HEK293 (cell line): ENCODE data around the gene C17orf113.
A peak's percentile ranks its signal among the peaks of the same experiment; 100 is the strongest.

Experiments
- GLI2 ChIP-seq: fragments of 450-650 bp; formaldehyde crosslinking; IDR thresholded peaks from 2 replicates; pipeline ENCODE4; 2017; ENCODE audit warnings: missing biosample characterization, missing genetic modification characterization, low read depth, borderline replicate concordance
- GLIS1 ChIP-seq: fragments of 450-650 bp; formaldehyde crosslinking; IDR thresholded peaks from 2 replicates; pipeline ENCODE4 v1.5.1; 2016; ENCODE audit warnings: missing biosample characterization, missing genetic modification characterization
- KLF9 ChIP-seq: fragments of 450-650 bp; formaldehyde crosslinking; IDR thresholded peaks from 2 replicates; pipeline ENCODE4 v1.5.1; 2016; ENCODE audit warnings: missing biosample characterization, missing genetic modification characterization, low read depth
- MZF1 ChIP-seq: fragments of 450-650 bp; formaldehyde crosslinking; IDR thresholded peaks from 2 replicates; pipeline ENCODE4 v1.5.1; 2017; ENCODE audit warnings: missing biosample characterization, missing genetic modification characterization, borderline replicate concordance
- SETDB1 ChIP-seq: IDR thresholded peaks from one replicate; pipeline ENCODE4 v1.6.1; 2017; ENCODE audit warnings: mild to moderate bottlenecking, low read length, moderate library complexity, mixed read lengths; ENCODE audit not compliant: insufficient read length
- SP3 ChIP-seq: fragments of 450-650 bp; formaldehyde crosslinking; IDR thresholded peaks from 2 replicates; pipeline ENCODE4 v1.5.1; 2016; ENCODE audit warnings: missing biosample characterization, missing genetic modification characterization
- ZFHX2 ChIP-seq: fragments of 450-650 bp; formaldehyde crosslinking; conservative IDR thresholded peaks from 2 replicates; pipeline ENCODE4 v1.5.1; 2016; ENCODE audit warnings: missing biosample characterization, missing genetic modification characterization
- ZIC2 ChIP-seq: fragments of 450-650 bp; formaldehyde crosslinking; IDR thresholded peaks from 2 replicates; pipeline ENCODE4 v1.5.1; 2016; ENCODE audit warnings: missing biosample characterization, missing genetic modification characterization
- ZNF2 ChIP-seq: fragments of 450-650 bp; formaldehyde crosslinking; IDR thresholded peaks from 2 replicates; pipeline ENCODE4 v1.5.1; 2016; ENCODE audit warnings: missing biosample characterization, missing genetic modification characterization
- ZNF335 ChIP-seq: fragments of 450-650 bp; formaldehyde crosslinking; conservative IDR thresholded peaks from 2 replicates; pipeline ENCODE4 v1.5.1; 2016; ENCODE audit warnings: missing biosample characterization, missing genetic modification characterization
- ZNF37A ChIP-seq: fragments of 450-650 bp; IDR thresholded peaks from 2 replicates; pipeline ENCODE4 v1.5.1; 2018; ENCODE audit warnings: missing biosample characterization, missing genetic modification characterization
- ZNF423 ChIP-seq: fragments of 450-650 bp; formaldehyde crosslinking; IDR thresholded peaks from 2 replicates; pipeline ENCODE4 v1.5.1; 2016; ENCODE audit warnings: missing biosample characterization, missing genetic modification characterization
- ZNF433 ChIP-seq: fragments of 450-650 bp; formaldehyde crosslinking; IDR thresholded peaks from 2 replicates; pipeline ENCODE4 v1.5.1; 2016; ENCODE audit warnings: missing biosample characterization, missing genetic modification characterization, low read depth
- ZNF548 ChIP-seq: fragments of 450-650 bp; formaldehyde crosslinking; IDR thresholded peaks from 2 replicates; pipeline ENCODE4 v1.5.1; 2016; ENCODE audit warnings: missing biosample characterization, missing genetic modification characterization
- ZNF549 ChIP-seq: fragments of 450-650 bp; IDR thresholded peaks from 2 replicates; pipeline ENCODE4 v1.5.1; 2018; ENCODE audit warnings: missing biosample characterization, missing genetic modification characterization, mild to moderate bottlenecking, inconsistent platforms, moderate library complexity
- ZNF561 ChIP-seq: fragments of 450-650 bp; IDR thresholded peaks from 2 replicates; pipeline ENCODE4 v1.5.1; 2018; ENCODE audit warnings: missing biosample characterization, missing genetic modification characterization, borderline replicate concordance
- ZNF610 ChIP-seq: fragments of 450-650 bp; formaldehyde crosslinking; IDR thresholded peaks from 2 replicates; pipeline ENCODE4 v1.5.1; 2016; ENCODE audit warnings: missing biosample characterization, missing genetic modification characterization, borderline replicate concordance
- ZNF701 ChIP-seq: fragments of 450-650 bp; formaldehyde crosslinking; IDR thresholded peaks from 2 replicates; pipeline ENCODE4 v1.5.1; 2016; ENCODE audit warnings: missing biosample characterization, missing genetic modification characterization
- ZNF707 ChIP-seq: fragments of 450-650 bp; formaldehyde crosslinking; IDR thresholded peaks from 2 replicates; pipeline ENCODE4 v1.5.1; 2016; ENCODE audit warnings: missing biosample characterization, missing genetic modification characterization
- TF ChIP-seq, protein P1 (sequence below): fragments of 450-650 bp; formaldehyde crosslinking; optimal IDR thresholded peaks from 2 replicates; pipeline ENCODE3; 2016; ENCODE audit warnings: missing biosample characterization, mild to moderate bottlenecking, missing genetic modification characterization
- TF ChIP-seq, protein P2 (sequence below): fragments of 450-650 bp; formaldehyde crosslinking; IDR thresholded peaks from 2 replicates; pipeline ENCODE4 v1.5.1; 2016; ENCODE audit warnings: missing biosample characterization, missing genetic modification characterization
- TF ChIP-seq, protein P3 (sequence below): fragments of 450-650 bp; formaldehyde crosslinking; IDR thresholded peaks from 2 replicates; pipeline ENCODE4 v1.5.1; 2017; ENCODE audit warnings: missing biosample characterization, missing genetic modification characterization
- TF ChIP-seq, protein P4 (sequence below): fragments of 450-650 bp; formaldehyde crosslinking; IDR thresholded peaks from 2 replicates; pipeline ENCODE4 v1.5.1; 2016; ENCODE audit warnings: missing biosample characterization, missing genetic modification characterization
- TF ChIP-seq, protein P5 (sequence below): fragments of 450-650 bp; formaldehyde crosslinking; IDR thresholded peaks from 2 replicates; pipeline ENCODE4 v1.5.1; 2016; ENCODE audit warnings: missing biosample characterization, missing genetic modification characterization, low read depth
- TF ChIP-seq, protein P6 (sequence below): fragments of 450-650 bp; formaldehyde crosslinking; IDR thresholded peaks from 2 replicates; pipeline ENCODE4 v1.5.1; 2016; ENCODE audit warnings: missing biosample characterization, missing genetic modification characterization
- TF ChIP-seq, protein P7 (sequence below): fragments of 450-650 bp; formaldehyde crosslinking; conservative IDR thresholded peaks from 2 replicates; pipeline ENCODE4 v1.5.1; 2016; ENCODE audit warnings: low read depth, missing biosample characterization, missing genetic modification characterization

The C17orf113 gene

DNA sequence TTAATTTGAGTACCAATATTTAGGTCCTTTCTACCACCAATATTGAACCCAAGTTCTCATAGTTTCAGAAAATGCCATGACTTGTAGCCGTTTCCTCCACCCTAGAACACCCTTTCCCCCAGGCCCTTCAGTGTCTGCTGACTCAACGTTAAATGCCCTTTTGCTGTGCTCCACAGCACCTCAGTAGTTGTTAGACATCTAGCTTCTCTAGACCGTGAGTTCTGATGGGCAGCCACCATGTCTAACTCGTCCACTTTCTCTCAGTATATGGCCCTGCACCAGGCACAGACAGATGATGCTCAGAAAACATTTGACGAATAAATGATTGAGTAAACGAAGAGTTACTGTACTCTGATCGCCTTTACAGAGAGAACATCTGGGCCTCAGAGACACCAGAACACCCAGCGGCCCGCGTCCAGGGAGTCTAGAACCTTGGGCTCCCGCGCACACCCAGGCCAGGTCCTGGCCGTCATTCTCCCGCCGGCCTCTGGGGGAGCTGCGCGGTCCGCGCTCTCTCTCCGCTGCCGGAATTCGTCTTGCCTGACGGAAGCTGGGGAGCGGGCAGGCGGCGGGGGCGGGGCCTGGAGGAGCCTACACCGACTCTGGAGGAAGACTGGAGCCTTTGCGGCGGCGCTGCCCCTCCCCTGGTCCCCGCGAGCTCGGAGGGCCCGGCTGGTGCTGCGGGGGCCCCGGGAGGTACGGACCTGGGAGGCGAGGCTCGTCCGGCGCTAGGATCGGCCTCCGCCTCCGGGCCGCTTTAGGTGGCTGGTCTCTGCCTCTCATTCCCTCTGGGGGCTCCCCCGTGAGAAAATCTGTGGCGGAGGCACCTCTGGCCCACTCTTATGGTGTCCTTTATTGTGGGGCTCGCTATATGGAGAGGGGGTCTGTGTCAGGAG is 30.6 kb downstream of the C17orf113 start, which contains the start of gene NKIRAS2 (continued):
- TF ChIP-seq ZNF561 (tag by site-specific recombination): peak; percentile 67
- peak; percentile 81 for TF ChIP-seq GLIS1 (tag by site-specific recombination)
- TF ChIP-seq, protein P1, sequence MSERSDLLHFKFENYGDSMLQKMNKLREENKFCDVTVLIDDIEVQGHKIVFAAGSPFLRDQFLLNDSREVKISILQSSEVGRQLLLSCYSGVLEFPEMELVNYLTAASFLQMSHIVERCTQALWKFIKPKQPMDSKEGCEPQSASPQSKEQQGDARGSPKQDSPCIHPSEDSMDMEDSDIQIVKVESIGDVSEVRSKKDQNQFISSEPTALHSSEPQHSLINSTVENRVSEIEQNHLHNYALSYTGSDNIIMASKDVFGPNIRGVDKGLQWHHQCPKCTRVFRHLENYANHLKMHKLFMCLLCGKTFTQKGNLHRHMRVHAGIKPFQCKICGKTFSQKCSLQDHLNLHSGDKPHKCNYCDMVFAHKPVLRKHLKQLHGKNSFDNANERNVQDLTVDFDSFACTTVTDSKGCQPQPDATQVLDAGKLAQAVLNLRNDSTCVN (tag by site-specific recombination): peak; percentile 54
- no peak for TF ChIP-seq ZNF433
- TF ChIP-seq, protein P2, sequence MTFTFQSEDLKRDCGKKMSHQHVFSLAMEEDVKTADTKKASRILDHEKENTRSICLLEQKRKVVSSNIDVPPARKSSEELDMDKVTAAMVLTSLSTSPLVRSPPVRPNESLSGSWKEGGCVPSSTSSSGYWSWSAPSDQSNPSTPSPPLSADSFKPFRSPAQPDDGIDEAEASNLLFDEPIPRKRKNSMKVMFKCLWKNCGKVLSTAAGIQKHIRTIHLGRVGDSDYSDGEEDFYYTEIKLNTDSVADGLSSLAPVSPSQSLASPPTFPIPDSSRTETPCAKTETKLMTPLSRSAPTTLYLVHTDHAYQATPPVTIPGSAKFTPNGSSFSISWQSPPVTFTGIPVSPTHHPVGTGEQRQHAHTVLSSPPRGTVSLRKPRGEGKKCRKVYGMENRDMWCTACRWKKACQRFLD: no peak
- no peak for TF ChIP-seq GLI2 (tag by site-specific recombination)
- TF ChIP-seq ZNF610 (tag by site-specific recombination): 0 out of 2 replicates have a peak, but pooled peaks have one; percentile 27
- TF ChIP-seq, protein P3, sequence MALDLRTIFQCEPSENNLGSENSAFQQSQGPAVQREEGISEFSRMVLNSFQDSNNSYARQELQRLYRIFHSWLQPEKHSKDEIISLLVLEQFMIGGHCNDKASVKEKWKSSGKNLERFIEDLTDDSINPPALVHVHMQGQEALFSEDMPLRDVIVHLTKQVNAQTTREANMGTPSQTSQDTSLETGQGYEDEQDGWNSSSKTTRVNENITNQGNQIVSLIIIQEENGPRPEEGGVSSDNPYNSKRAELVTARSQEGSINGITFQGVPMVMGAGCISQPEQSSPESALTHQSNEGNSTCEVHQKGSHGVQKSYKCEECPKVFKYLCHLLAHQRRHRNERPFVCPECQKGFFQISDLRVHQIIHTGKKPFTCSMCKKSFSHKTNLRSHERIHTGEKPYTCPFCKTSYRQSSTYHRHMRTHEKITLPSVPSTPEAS (tag by site-specific recombination): no peak
- no peak for TF ChIP-seq ZNF701
- TF ChIP-seq ZFHX2 (tag by site-specific recombination): peak; percentile 77
- no peak for TF ChIP-seq MZF1
- TF ChIP-seq SP3 (tag by site-specific recombination): peak; percentile 87
- no peak for TF ChIP-seq ZNF549 (tag by site-specific recombination)
- peak; percentile 51; the same call in 1 of the 2 replicates for TF ChIP-seq ZNF2 (tag by site-specific recombination)
- TF ChIP-seq, protein P4, sequence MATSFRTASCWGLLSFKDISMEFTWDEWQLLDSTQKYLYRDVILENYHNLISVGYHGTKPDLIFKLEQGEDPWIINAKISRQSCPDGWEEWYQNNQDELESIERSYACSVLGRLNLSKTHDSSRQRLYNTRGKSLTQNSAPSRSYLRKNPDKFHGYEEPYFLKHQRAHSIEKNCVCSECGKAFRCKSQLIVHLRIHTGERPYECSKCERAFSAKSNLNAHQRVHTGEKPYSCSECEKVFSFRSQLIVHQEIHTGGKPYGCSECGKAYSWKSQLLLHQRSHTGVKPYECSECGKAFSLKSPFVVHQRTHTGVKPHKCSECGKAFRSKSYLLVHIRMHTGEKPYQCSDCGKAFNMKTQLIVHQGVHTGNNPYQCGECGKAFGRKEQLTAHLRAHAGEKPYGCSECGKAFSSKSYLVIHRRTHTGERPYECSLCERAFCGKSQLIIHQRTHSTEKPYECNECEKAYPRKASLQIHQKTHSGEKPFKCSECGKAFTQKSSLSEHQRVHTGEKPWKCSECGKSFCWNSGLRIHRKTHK (tag by site-specific recombination): no peak
- no peak for TF ChIP-seq ZNF548 (tag by site-specific recombination)
- no peak for TF ChIP-seq ZNF423
- no peak for TF ChIP-seq ZIC2 (tag by site-specific recombination)
- TF ChIP-seq SETDB1: peak; percentile 16
- no peak for TF ChIP-seq ZNF37A (tag by site-specific recombination)
- no peak for TF ChIP-seq ZNF707 (tag by site-specific recombination)
- TF ChIP-seq, protein P5, sequence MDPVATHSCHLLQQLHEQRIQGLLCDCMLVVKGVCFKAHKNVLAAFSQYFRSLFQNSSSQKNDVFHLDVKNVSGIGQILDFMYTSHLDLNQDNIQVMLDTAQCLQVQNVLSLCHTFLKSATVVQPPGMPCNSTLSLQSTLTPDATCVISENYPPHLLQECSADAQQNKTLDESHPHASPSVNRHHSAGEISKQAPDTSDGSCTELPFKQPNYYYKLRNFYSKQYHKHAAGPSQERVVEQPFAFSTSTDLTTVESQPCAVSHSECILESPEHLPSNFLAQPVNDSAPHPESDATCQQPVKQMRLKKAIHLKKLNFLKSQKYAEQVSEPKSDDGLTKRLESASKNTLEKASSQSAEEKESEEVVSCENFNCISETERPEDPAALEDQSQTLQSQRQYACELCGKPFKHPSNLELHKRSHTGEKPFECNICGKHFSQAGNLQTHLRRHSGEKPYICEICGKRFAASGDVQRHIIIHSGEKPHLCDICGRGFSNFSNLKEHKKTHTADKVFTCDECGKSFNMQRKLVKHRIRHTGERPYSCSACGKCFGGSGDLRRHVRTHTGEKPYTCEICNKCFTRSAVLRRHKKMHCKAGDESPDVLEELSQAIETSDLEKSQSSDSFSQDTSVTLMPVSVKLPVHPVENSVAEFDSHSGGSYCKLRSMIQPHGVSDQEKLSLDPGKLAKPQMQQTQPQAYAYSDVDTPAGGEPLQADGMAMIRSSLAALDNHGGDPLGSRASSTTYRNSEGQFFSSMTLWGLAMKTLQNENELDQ: no peak
- peak; percentile 88 for TF ChIP-seq ZNF335 (tag by site-specific recombination)
- TF ChIP-seq, protein P6, sequence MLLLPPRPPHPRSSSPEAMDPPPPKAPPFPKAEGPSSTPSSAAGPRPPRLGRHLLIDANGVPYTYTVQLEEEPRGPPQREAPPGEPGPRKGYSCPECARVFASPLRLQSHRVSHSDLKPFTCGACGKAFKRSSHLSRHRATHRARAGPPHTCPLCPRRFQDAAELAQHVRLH: 0 out of 2 replicates have a peak, but pooled peaks have one; percentile 28
- TF ChIP-seq, protein P7, sequence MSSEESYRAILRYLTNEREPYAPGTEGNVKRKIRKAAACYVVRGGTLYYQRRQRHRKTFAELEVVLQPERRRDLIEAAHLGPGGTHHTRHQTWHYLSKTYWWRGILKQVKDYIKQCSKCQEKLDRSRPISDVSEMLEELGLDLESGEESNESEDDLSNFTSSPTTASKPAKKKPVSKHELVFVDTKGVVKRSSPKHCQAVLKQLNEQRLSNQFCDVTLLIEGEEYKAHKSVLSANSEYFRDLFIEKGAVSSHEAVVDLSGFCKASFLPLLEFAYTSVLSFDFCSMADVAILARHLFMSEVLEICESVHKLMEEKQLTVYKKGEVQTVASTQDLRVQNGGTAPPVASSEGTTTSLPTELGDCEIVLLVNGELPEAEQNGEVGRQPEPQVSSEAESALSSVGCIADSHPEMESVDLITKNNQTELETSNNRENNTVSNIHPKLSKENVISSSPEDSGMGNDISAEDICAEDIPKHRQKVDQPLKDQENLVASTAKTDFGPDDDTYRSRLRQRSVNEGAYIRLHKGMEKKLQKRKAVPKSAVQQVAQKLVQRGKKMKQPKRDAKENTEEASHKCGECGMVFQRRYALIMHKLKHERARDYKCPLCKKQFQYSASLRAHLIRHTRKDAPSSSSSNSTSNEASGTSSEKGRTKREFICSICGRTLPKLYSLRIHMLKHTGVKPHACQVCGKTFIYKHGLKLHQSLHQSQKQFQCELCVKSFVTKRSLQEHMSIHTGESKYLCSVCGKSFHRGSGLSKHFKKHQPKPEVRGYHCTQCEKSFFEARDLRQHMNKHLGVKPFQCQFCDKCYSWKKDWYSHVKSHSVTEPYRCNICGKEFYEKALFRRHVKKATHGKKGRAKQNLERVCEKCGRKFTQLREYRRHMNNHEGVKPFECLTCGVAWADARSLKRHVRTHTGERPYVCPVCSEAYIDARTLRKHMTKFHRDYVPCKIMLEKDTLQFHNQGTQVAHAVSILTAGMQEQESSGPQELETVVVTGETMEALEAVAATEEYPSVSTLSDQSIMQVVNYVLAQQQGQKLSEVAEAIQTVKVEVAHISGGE: peak; percentile 91
- TF ChIP-seq KLF9: peak; percentile 76; the same call in 1 of the 2 replicates
